Epidermal melanocyte (primary cell): ENCODE results near the gene AK8.

Source experiments
- DNase-seq: peaks from one replicate; pipeline ENCODE4 v3.0.0; 2011; ENCODE audit warnings: low spot score; ENCODE audit not compliant: insufficient read length

Gene AK8

DNA sequence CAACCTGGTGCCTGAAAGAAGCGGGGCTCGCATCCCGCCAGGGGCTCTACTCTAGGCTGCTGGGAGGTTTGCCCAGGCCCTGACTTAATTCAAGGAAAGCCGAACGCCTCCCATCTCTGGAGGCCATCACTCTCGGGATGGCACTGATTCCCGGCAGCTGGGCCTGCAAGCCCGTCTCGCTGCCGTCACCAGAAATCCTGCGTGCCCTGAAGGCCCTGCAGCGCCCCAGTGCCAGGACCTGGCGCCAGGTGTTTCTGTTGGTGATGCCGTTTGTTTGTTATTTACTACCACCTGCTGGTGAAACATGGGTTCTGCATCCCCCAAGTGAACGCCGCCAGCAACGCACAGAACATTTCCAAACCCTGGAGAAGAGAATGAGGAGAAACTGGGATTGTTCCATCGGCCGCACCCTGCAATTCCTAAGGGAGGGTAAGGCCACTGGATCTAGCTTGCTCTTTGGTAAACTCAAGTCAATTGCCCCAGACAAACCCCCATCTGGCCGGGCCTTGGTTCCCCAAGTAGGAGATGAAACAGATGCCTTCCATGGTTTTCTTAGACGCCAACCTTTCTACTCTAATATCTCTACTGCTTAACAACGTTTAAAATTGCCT lies 77.9 kb downstream of the AK8 start:
- DNase-seq: no peak

DNA sequence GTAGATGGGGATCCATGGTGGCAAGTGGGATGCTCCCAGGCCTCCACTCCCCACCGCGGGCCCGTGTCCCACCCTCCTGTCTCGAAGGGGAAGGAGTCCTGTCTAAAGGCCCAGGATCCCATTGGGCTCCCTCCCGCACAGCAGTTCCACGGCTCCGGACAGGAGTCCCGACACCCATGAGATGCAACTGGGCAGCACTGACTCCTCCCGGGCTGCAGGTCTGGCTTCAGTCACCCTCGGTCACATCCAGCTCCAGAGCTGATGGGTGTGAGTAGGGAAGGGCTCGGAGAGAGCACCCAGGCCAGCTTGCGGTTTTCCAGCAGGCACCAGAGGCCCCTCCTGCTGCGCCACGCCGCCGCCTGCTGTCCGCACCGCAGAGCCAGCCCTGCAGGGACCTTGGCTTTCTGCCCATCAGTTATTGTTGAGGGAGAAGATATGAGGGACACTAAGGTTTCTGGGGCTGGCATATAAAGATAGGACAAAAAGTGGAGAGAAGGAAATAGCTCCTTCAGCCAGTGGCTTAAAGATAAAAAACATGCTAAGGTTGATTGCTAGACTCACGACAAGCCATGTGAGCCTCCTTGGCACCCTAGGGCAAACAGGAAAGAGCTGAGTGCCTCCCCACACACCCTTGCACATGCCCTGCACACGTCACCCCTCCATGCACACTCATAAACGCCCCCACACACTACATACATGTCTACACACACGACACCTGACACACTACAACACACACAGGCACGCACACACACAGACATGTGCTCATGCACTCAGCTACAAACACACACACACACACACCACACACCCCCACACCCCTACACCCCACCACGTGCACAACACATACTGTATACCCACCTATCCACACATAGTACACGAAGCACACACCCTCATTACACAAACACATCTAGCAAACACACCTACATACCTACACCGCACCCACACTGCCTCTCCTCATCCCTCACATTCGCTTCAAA lies 79.0 kb downstream of the AK8 start:
- no peak for DNase-seq

- DNase-seq: peak; percentile 46
Observed at GRCh38 chr9:132797861-132798659, 80.0 kb downstream of the AK8 start.

GRCh38 chr9:132795511-132796303 lies 82.4 kb downstream of the AK8 start:
- no peak for DNase-seq

- no peak for DNase-seq
Observed at GRCh38 chr9:132794730-132795380, 83.2 kb downstream of the AK8 start.

DNA sequence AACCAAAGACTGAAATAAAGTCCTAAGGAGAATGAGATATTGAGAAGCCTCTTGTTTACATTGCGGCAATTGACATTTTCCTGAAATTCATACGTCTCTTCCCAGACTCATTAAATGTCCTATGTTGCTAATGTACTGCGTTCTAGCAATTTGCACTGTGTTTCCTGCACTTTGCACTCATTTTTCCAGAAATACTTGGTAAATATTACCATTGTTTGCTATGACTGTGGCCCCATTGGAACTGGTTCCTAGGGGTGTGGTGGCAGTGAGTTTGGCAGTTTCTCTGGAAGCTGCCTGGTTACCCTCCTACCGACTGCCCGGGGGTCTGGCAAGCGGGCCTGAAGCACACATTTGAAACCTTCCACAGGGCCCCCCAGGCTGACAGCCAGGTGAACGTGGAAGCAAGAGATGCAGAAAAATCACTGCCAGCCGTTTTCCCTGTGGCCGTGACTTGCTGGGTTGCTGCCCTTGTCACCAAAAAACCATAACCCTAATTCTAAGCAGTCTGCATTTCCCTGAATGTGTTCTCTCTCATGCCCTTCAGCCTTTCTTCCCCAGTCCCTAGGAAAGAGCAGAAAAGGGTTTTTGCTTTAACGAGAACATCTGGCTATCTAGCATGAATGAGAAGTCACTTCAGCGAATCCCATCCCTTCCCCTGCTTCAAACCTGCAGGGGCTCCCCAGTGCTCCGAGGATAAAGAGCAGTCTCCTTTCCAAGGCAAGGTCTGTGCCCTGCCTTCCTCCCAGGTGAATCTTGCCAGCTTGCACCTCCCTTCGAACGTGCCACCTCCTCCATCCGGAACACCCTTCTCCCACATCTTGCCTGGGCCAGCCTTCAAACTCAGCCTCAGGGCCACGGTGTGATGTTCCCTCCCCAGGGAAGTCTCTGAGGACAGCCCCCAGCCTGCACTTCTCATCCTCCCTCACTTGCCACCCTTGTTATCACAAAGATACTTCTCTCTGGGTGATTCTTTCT lies 84.2 kb downstream of the AK8 start:
- no peak for DNase-seq

- DNase-seq: no peak
Observed at GRCh38 chr9:132792547-132792946, 85.5 kb downstream of the AK8 start.

DNA sequence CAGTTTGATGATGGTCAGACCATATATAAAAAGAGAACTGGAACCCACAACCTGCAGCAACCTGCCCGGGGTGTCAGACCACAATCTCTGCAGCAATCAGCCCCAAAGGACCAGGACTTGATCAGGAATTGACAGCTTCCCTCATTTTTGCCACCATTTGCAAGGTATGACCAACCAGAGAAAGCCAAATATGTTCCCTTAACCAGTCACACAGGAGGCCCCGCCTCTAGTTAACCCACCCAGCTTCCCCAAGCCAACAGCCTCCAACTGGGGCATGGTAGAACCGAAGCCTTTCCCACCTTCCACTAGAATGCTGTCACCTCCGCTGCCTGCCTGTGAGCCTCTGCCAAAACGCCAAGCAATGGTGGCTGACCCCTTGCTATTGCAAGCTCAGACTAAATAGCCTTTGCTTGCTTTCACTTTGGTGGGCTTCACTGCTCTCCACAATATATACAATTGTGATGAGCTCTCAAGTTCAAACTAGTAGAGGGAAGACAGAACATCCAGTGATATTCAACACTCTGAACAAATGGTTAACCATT lies 86.3 kb downstream of the AK8 start:
- no peak for DNase-seq

DNA sequence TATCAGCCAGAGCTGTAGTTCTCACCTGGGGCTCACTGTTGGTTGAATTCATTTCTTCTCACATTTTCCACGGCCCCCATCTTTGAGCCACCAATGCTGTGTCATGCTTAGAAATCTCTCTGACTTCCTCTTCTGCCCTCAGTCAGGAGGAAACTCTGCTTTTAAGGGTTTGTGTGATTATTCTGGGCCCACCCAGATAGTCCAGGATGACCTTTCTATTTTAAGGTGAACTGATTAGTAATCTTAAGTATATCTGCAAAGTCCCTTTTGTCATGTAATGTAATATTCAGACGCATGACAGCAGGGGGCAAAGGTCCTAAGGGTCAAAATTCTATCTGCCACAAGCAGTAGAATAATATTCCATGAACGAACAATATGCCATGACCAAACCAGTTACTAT lies 88.4 kb downstream of the AK8 start:
- no peak for DNase-seq

GRCh38 chr9:132788378-132788777 lies 89.7 kb downstream of the AK8 start:
- no peak for DNase-seq

DNA sequence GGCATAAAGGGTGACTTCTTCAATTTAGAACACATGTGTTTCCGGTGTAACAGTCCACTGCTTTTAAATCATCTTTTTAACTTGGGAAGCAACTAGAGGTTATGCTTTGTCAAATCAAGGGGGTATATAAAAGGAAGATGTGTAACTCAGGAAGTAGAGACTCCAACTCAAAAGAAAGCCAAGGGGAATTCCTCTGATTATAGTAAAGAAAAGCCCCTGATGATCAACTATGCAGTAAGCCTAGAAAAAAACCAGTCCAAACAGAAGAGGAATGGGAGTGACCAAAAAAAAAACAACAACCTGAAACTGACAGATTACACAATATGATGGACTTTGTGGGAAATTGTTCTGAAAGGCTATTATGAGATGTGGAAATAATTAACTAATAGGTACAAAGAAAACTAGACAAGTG lies 90.3 kb downstream of the AK8 start:
- no peak for DNase-seq

DNA sequence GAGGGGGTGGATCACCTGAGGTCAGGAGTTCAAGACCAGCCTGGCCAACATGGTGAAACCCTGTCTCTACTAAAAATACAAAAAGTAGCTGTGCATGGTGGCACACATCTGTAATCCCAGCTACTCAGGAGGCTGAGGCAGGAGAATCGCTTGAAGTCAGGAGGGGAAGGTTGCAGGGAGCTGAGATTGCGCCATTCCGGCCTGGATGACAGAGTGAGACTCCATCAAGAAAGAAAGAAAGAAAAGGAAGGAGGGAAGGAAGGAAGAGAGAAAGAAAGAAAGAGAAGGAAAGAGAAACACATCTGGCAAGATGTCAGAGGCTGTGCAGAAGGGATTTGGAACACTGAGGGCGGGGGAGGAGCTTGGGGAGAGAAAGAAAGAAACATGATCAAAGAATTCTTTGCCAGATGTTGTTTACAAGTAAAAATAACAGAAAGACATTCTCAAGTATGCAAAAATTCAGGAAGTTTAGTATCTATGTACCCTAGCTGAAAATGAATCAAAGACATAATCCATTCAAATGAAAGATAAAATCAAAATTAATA lies 93.7 kb downstream of the AK8 start:
- DNase-seq: no peak

GRCh38 chr9:132783006-132783405 lies 95.1 kb downstream of the AK8 start:
- no peak for DNase-seq

- DNase-seq: no peak
Observed at GRCh38 chr9:132782037-132782436, 96.0 kb downstream of the AK8 start.

- DNase-seq: no peak
Observed at GRCh38 chr9:132780230-132781007, 97.7 kb downstream of the AK8 start.

GRCh38 chr9:132776891-132777290 lies 101.2 kb downstream of the AK8 start:
- no peak for DNase-seq

DNA sequence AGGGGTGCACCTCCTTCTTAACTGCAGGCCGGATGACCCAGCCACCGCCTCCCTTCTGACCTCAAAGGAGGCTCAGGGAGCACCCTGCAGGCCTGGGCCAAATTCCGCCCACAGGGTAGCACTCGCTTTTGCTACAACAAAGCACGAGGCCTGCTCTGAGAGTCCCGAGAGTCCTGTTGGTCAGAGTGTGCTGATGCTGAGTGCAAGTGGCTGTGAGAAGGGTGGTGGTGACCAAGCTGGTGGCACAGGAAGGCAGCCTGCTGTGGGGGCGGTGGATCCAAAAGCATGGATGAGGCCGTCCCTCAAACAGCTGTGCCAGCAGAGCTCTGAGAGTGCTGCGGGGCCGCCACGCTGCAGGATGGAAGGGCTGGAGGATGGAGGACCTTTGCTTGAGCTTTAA lies 101.8 kb downstream of the AK8 start:
- no peak for DNase-seq

DNA sequence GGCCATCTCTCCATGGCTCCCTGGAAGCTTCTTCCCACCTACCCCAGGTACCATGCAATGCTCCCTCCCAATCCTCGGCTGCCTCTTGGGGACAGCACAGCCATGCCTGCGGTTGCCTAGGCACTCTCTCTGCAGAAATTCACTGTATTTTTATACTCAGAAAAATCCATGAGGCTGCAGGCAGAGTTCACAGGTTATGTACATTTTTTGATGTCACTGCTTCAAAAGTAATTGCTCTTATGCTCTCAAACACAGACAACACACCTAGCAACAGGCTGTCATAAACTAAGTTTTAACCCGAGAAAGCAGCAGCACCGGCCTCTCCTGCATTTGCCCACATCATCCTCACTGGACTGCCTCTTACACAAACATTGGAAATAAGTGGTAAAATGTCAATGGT lies 102.4 kb downstream of the AK8 start:
- DNase-seq: no peak
